SU-DHL-6 (cell line): ENCODE measurements around the gene ZNF205.

Experiments used
- CTCF ChIP-seq: fragments of 200-600 bp; sonication (generic); IDR thresholded peaks from one replicate; pipeline ENCODE4 v1.5.1; 2017; ENCODE audit warnings: antibody characterized with exemption, mild to moderate bottlenecking, low read length, moderate library complexity; ENCODE audit not compliant: insufficient read depth, poor library complexity, severe bottlenecking
- EZH2phosphoT487 ChIP-seq: fragments of 200-600 bp; sonication (generic), shearing (Covaris generic); conservative IDR thresholded peaks from 2 replicates; pipeline ENCODE4 v1.6.1; 2018; ENCODE audit warnings: mild to moderate bottlenecking, antibody characterized with exemption, low read length, moderate library complexity, mixed read lengths

GRCh38 chr16:3087243-3088235, 24.8 kb upstream of the ZNF205 start:
- TF ChIP-seq CTCF (no peak), EZH2phosphoT487 (no peak)
